H1 (cell line): ENCODE results near the gene ONECUT3.

Experiments
- CBX5 ChIP-seq: fragments of 300-800, 300-1000 bp; sonication (generic); IDR thresholded peaks from 2 replicates; pipeline ENCODE4 v1.7.1; 2016; ENCODE audit warnings: antibody characterized with exemption, low read length, low read depth
- CHD2 ChIP-seq: IDR thresholded peaks from 2 replicates; pipeline ENCODE4 v1.6.1; 2012; ENCODE audit warnings: low read length, improper control_type of control experiment
- EZH2 ChIP-seq: fragments of 200-600 bp; sonication (generic); IDR thresholded peaks from 2 replicates; pipeline ENCODE4 v1.7.1; 2012; ENCODE audit warnings: low read depth, mild to moderate bottlenecking, moderate library complexity, low read length, inconsistent platforms; ENCODE audit not compliant: severe bottlenecking
- HDAC6 ChIP-seq: IDR thresholded peaks from one replicate; pipeline ENCODE4 v1.7.1; 2012; ENCODE audit warnings: low read depth, mild to moderate bottlenecking, inconsistent platforms, low read length, moderate library complexity
- POLR2A ChIP-seq, 2 experiments: IDR thresholded peaks; 1 replicate in 1 of 2; 2 replicates in 1 of 2; pipeline ENCODE4 v1.6.1; 2011; ENCODE audit warnings: low read depth in 2 of 2, low read length in 2 of 2, mild to moderate bottlenecking in 2 of 2; ENCODE audit errors: control extremely low read depth in 1 of 2
- RAD21 ChIP-seq, 2 experiments: IDR thresholded peaks in 1 of 2; conservative IDR thresholded peaks in 1 of 2; 2 replicates each; pipeline ENCODE4 v1.6.1; 2011; ENCODE audit warnings: low read depth in 2 of 2, low read length in 2 of 2, improper control_type of control experiment in 1 of 2, inconsistent platforms in 1 of 2, mild to moderate bottlenecking in 1 of 2, moderate library complexity in 1 of 2
- RBBP5 ChIP-seq: IDR thresholded peaks from 2 replicates; pipeline ENCODE4 v1.7.1; 2012; ENCODE audit warnings: low read depth, mild to moderate bottlenecking, inconsistent platforms, low read length, moderate library complexity, borderline replicate concordance
- RXRA ChIP-seq: IDR thresholded peaks from 2 replicates; pipeline ENCODE4 v1.6.1; 2011; ENCODE audit warnings: low read depth, mild to moderate bottlenecking, low read length, moderate library complexity; ENCODE audit not compliant: insufficient read depth
- SIN3A ChIP-seq, 2 experiments: IDR thresholded peaks in 1 of 2; conservative IDR thresholded peaks in 1 of 2; 2 replicates each; pipeline ENCODE4 v1.6.1; 2011 to 2012; ENCODE audit warnings: low read length in 2 of 2, improper control_type of control experiment in 1 of 2, low read depth in 1 of 2, mild to moderate bottlenecking in 1 of 2
- SP1 ChIP-seq: IDR thresholded peaks from 2 replicates; pipeline ENCODE4 v1.6.1; 2011; ENCODE audit warnings: low read depth, low read length
- TF ChIP-seq, protein P1 (sequence below), 3 experiments: IDR thresholded peaks; 1 replicate in 2 of 3; 2 replicates in 1 of 3; pipeline versions ENCODE4 v1.5.1 to v1.6.1; 2011; ENCODE audit warnings: low read length in 3 of 3, mild to moderate bottlenecking in 3 of 3, inconsistent platforms in 2 of 3, low read depth in 1 of 3, moderate library complexity in 1 of 3; ENCODE audit not compliant: insufficient read depth in 1 of 3; ENCODE audit errors: control extremely low read depth in 1 of 3
- TF ChIP-seq, protein P2 (sequence below): IDR thresholded peaks from 2 replicates; pipeline ENCODE4 v1.6.1; 2012; ENCODE audit warnings: inconsistent platforms

DNA sequence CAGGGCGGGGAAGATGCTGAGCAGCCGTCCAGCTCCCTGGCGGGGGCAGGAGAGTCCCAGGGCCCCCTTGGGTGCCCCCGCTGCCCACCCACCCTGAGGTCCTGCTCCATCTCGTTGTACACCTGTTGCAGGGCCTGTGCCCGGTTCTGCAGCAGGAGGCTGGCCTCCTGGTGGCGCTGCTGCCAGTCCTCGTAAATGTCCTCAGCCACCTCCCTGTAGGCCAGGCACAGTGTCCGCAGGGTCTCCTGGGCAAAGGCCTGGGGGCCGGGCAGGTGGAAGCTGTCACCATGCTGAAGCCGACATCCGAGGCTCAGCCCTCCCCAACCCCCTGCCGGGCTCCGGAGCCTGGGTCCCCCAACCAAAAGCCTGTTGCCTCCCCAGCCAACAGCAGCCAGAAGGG lies 38.6 kb downstream of the ONECUT3 start:
- TF ChIP-seq POLR2A (IDR thresholded peaks at IDR 0.05; ENCODE audit: control extremely low read depth in 1 of 2, low read depth in 2 of 2, low read length in 2 of 2) (no peak), RBBP5 (no peak), CHD2 (no peak), EZH2 (no peak), HDAC6 (no peak), SIN3A (conservative IDR thresholded peaks at IDR 0.05 in 1 of 2, IDR thresholded peaks at IDR 0.05 in 1 of 2; ENCODE audit: low read depth in 1 of 2, low read length in 2 of 2) (no peak), RXRA (no peak), RAD21 (IDR thresholded peaks at IDR 0.05 in 1 of 2, conservative IDR thresholded peaks at IDR 0.05 in 1 of 2; ENCODE audit: low read depth in 2 of 2, low read length in 2 of 2) (peak in 1 of 2 experiments; percentile 15; a peak in 1 of 4 replicates), SP1 (no peak), CBX5 (no peak)
- TF ChIP-seq, protein P1, sequence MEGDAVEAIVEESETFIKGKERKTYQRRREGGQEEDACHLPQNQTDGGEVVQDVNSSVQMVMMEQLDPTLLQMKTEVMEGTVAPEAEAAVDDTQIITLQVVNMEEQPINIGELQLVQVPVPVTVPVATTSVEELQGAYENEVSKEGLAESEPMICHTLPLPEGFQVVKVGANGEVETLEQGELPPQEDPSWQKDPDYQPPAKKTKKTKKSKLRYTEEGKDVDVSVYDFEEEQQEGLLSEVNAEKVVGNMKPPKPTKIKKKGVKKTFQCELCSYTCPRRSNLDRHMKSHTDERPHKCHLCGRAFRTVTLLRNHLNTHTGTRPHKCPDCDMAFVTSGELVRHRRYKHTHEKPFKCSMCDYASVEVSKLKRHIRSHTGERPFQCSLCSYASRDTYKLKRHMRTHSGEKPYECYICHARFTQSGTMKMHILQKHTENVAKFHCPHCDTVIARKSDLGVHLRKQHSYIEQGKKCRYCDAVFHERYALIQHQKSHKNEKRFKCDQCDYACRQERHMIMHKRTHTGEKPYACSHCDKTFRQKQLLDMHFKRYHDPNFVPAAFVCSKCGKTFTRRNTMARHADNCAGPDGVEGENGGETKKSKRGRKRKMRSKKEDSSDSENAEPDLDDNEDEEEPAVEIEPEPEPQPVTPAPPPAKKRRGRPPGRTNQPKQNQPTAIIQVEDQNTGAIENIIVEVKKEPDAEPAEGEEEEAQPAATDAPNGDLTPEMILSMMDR (IDR thresholded peaks at IDR 0.05; ENCODE audit: control extremely low read depth in 1 of 3, insufficient read depth in 1 of 3, low read depth in 1 of 3, low read length in 3 of 3): peak; percentile 24 to 34 (median 26)
- TF ChIP-seq, protein P2, sequence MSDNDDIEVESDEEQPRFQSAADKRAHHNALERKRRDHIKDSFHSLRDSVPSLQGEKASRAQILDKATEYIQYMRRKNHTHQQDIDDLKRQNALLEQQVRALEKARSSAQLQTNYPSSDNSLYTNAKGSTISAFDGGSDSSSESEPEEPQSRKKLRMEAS: no peak
